ENCODE results near the gene CADPS2. TPM values are rescaled to one million over a fixed set of nuclear protein-coding genes. Genes with fewer than 3 reads are reported as not detected.

CADPS2 gene
- total RNA-seq, 2 donors from 2014 or later, result 16.4 to 32.5 TPM

GRCh38 chr7:122766593-122766992, 119.7 kb downstream of the CADPS2 start:
- H3K36me3 ChIP-seq, result no peaks in the 10 kb centered on the region
- no peaks in the 10 kb centered on the region for H3K9me3 ChIP-seq
- ATAC-seq (ENCODE audit: insufficient number of reproducible peaks, low FRiP score, low read depth), result no peak
- H3K27ac ChIP-seq, result no peak overlapping the region
- peaks cover 0 to 4% of the 10 kb centered on the region in 2 donors for H3K4me1 ChIP-seq (ENCODE audit: control insufficient read depth in 1 of 2, low read depth in 2 of 2)
- no peak for DNase-seq (ENCODE audit: low spot score)
- H3K4me3 ChIP-seq, result no peak overlapping the region
- no peaks in the 10 kb centered on the region for H3K27me3 ChIP-seq (replicated peaks; ENCODE audit: insufficient read depth)
- TF ChIP-seq CTCF (IDR thresholded peaks at IDR 0.05), result no peak

- no peak overlapping the region for H3K4me3 ChIP-seq
- no peak for DNase-seq (ENCODE audit: low spot score)
- no peaks in the 10 kb centered on the region for H3K36me3 ChIP-seq
- no peaks in the 10 kb centered on the region for H3K9me3 ChIP-seq
- no peak overlapping the region for H3K27ac ChIP-seq
- H3K4me1 ChIP-seq (ENCODE audit: control insufficient read depth in 1 of 2, low read depth in 2 of 2), result no peaks in the 10 kb centered on the region
- no peak for ATAC-seq (ENCODE audit: insufficient number of reproducible peaks, low FRiP score, low read depth)
- TF ChIP-seq CTCF (IDR thresholded peaks at IDR 0.05), result no peak
- no peaks in the 10 kb centered on the region for H3K27me3 ChIP-seq (replicated peaks; ENCODE audit: insufficient read depth)
Observed at GRCh38 chr7:122764902-122765301, 121.4 kb downstream of the CADPS2 start.

GRCh38 chr7:122764020-122764419, 122.2 kb downstream of the CADPS2 start:
- TF ChIP-seq CTCF (IDR thresholded peaks at IDR 0.05), result no peak
- H3K27me3 ChIP-seq (replicated peaks; ENCODE audit: insufficient read depth), result no peaks in the 10 kb centered on the region
- DNase-seq (ENCODE audit: low spot score) (no peak), ATAC-seq (ENCODE audit: insufficient number of reproducible peaks, low FRiP score, low read depth) (no peak)
- H3K27ac ChIP-seq, result no peak overlapping the region
- H3K4me3 ChIP-seq, result no peak overlapping the region
- no peaks in the 10 kb centered on the region for H3K36me3 ChIP-seq
- H3K9me3 ChIP-seq, result no peaks in the 10 kb centered on the region
- H3K4me1 ChIP-seq (ENCODE audit: control insufficient read depth in 1 of 2, low read depth in 2 of 2), result no peaks in the 10 kb centered on the region

GRCh38 chr7:122762071-122762470, 124.2 kb downstream of the CADPS2 start:
- Histone ChIP-seq H3K9me3 (no peaks in the 10 kb centered on the region), H3K4me3 (no peak overlapping the region), H3K27me3 (replicated peaks; ENCODE audit: insufficient read depth) (no peaks in the 10 kb centered on the region), H3K27ac (no peak overlapping the region), H3K36me3 (no peaks in the 10 kb centered on the region), H3K4me1 (ENCODE audit: control insufficient read depth in 1 of 2, low read depth in 2 of 2) (no peaks in the 10 kb centered on the region)
- ATAC-seq (ENCODE audit: insufficient number of reproducible peaks, low FRiP score, low read depth), result no peak
- no peak for DNase-seq (ENCODE audit: low spot score)
- no peak for TF ChIP-seq CTCF (IDR thresholded peaks at IDR 0.05)

- H3K9me3 ChIP-seq, result no peaks in the 10 kb centered on the region
Observed at GRCh38 chr7:122758501-122758900, 127.8 kb downstream of the CADPS2 start.

More at GRCh38 chr7:122758501-122758900, 127.8 kb downstream of the CADPS2 start:
- TF ChIP-seq CTCF (IDR thresholded peaks at IDR 0.05), result no peak
- Histone ChIP-seq H3K27ac (no peak overlapping the region), H3K36me3 (no peaks in the 10 kb centered on the region), H3K4me1 (ENCODE audit: control insufficient read depth in 1 of 2, low read depth in 2 of 2) (no peaks in the 10 kb centered on the region), H3K27me3 (replicated peaks; ENCODE audit: insufficient read depth) (no peaks in the 10 kb centered on the region), H3K4me3 (no peak overlapping the region)
- DNase-seq (ENCODE audit: low spot score), result no peak
- ATAC-seq (ENCODE audit: insufficient number of reproducible peaks, low FRiP score, low read depth), result no peak
